Pancreas (tissue), 10 donors: ENCODE results near the gene SLC13A2. TPM values are rescaled to one million over a fixed set of nuclear protein-coding genes. Genes with fewer than 3 reads are reported as not detected.
"Not testable (repeated sequence)": the region's sequence is repeated elsewhere in the genome, so short reads cannot be mapped to it uniquely, and the experiment has no call there.

Experiments used
- ATAC-seq, 4 donors: fragments of 200-7000 bp; cut with Tn5 transposase; one replicate each; pipeline versions ENCODE4 v1.8.0 to v1.9.1; 2020; ENCODE audit warnings: mild to moderate bottlenecking in 4 of 4, moderate library complexity in 4 of 4
- DNase-seq, 6 donors: peaks; one replicate each; pipeline ENCODE4 v3.0.0-alpha.2; 2020
- FAIRE-seq: peaks from 2 replicates; lab custom pipeline; 2012; peaks lifted over from hg19 to GRCh38; lab: Jason Lieb, UNC
- H3K27ac ChIP-seq, 4 donors: fragments of 200-600 bp; sonication (generic); 1 replicate in 3 of 4; 2 replicates in 1 of 4; pipeline versions ENCODE4 v1.5.0 to v1.8.0; 2020
- H3K27me3 ChIP-seq, 4 donors: fragments of 200-600 bp; one replicate each; pipeline ENCODE4 v1.8.0; 2021
- H3K36me3 ChIP-seq, 3 donors: fragments of 200-600 bp; sonication (generic) in 1 of 3; one replicate each; pipeline versions ENCODE4 v1.5.0 to v1.8.0; 2020 to 2021
- H3K4me1 ChIP-seq, 3 donors: fragments of 200-600 bp; one replicate each; pipeline ENCODE4 v1.8.0; 2021
- H3K4me3 ChIP-seq, 4 donors: fragments of 200-600 bp; sonication (generic) in 2 of 4; one replicate each; pipeline versions ENCODE4 v1.5.0 to v1.8.0; 2020 to 2021
- H3K9me3 ChIP-seq, 4 donors: fragments of 200-600 bp; one replicate each; pipeline ENCODE4 v1.8.0; 2021
- CTCF ChIP-seq, 4 donors: fragments of 200-600 bp; sonication (generic) in 3 of 4; IDR thresholded peaks; one replicate each; pipeline versions ENCODE4 v1.5.0 to v1.8.0; 2021; ENCODE audit warnings: antibody characterized with exemption in 4 of 4
- WGBS, 2 donors: extraction: QIAGEN DNeasy Blood & Tissue Kit; methylation state at CpG; one replicate each; pipeline ENCODE4 v1.1.7; 2013; 5-methylcytosine and 5-hydroxymethylcytosine counted together
- intact Hi-C, 3 donors: fragments of 100-400 bp; cut with DNase I; formaldehyde crosslinking; loops; one replicate each; pipeline versions ENCODE4 v1.11.1 to v1.14.2; 2022
- polyA plus RNA-seq, 2 donors: library from polyadenylated mRNA; stranded (reverse); fragments of 200-250 nt; gene quantifications; one replicate each; pipeline ENCODE4 v1.2.3, GENCODE V29; 2013
- total RNA-seq, 6 donors: library from RNA; stranded (reverse); fragmentation: NEBNext Ultra II Directional in 4 of 6; extraction: Animal tissue kit (Norgen Biotek cat#: 25700) in 4 of 6; gene quantifications; one replicate each; pipeline versions ENCODE4 v1.2.1 to v1.2.4, GENCODE V29; 2021 to 2023
- donor health status: healthy with polysubstance abuse.
- donor health status: DM: no; HTN: no; CAD: no; lungs with moderate emphysema.
- donor health status: DM: no; HTN: no; CAD: no.
- donor health status: control.
- donor health status: control.
- donor health status: Bipolar disorder and iron deficiency.
- donor health status: DM: yes; HTN: yes; CAD: no.
- donor health status: DM: no; HTN: no; CAD: no.
- donor health status: DM: no; HTN: no; CAD: no.
- donor health status: DM: yes; HTN: yes; CAD: no.

Gene SLC13A2
- total and polyA plus RNA-seq, 8 donors, result 0.04 to 0.42 (median 0.08) TPM; not detected in 4

DNA sequence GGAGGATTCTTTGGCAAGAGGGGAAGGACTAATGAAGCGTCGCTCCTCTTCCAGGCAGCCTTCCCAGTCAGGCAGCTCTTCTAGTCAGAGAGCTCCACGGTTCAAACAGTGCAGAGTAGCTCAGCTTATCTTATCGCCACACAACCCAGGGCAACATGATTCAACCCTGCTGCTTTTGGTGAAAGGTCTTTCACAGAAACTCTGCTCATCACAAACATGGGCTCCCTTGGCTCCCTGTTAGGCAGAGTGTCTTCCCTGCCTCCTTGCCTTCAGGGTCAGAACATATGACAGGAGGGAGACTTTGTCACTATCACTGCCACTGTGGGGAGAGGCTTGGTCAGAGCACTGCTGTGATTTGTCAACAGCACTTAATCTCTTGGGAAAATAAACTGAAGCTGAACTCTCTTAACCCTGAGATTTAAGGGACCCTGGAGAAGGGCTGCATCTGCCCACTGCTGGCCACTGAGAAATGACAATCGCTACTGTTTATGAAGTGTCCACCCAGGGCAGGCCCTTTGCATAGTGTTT lies 6.9 kb upstream of the SLC13A2 start:
- FAIRE-seq (no peak), DNase-seq (peak in 1 of 6 donors; percentile 6)

DNA sequence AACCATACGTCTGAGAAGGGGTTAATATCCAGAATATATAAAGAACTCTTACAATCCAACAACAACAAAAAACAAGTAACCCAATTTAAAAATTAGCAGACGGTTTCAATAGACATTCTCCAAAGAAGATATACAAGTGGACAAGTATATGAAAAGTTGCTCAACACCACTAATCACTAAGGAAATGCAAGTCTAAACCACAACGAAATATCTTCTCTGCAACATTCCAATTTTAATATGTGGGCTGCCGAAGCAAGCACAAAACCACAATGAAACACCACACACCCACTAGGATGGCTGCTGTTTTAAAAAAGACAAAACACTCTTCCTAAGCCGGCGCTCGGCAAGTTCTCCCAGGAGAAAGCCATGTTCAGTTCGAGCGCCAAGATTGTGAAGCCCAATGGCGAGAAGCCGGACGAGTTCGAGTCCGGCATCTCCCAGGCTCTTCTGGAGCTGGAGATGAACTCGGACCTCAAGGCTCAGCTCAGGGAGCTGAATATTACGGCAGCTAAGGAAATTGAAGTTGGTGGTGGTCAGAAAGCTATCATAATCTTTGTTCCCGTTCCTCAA lies 5.9 kb upstream of the SLC13A2 start:
- Histone ChIP-seq H3K9me3 (no peaks in the 10 kb centered on the region), H3K4me3 (no peak overlapping the region), H3K36me3 (no peaks in the 10 kb centered on the region), H3K4me1 (no peaks in the 10 kb centered on the region), H3K27me3 (no peaks in the 10 kb centered on the region), H3K27ac (no peak overlapping the region)
- intact Hi-C loops, result no loop called here
- 78 to 89% methylated on average over 17 of the region's 17 CpGs for WGBS, 2 donors
- FAIRE-seq (no peak), ATAC-seq (peak in 1 of 4 donors; percentile 15), DNase-seq (no peak)
- TF ChIP-seq CTCF (IDR thresholded peaks at IDR 0.05), result no peak

More for the DNA sequence above, 6.9 kb upstream of the SLC13A2 start:
- Histone ChIP-seq H3K27me3 (no peaks in the 10 kb centered on the region), H3K4me1 (no peaks in the 10 kb centered on the region), H3K27ac (no peak overlapping the region), H3K4me3 (no peak overlapping the region), H3K9me3 (no peaks in the 10 kb centered on the region), H3K36me3 (no peaks in the 10 kb centered on the region)
- WGBS, 2 donors, result 32 to 35% methylated on average over 5 of the region's 5 CpGs
- TF ChIP-seq CTCF (IDR thresholded peaks at IDR 0.05), result no peak
- ATAC-seq, result no peak
- intact Hi-C loops, result no loop called here

DNA sequence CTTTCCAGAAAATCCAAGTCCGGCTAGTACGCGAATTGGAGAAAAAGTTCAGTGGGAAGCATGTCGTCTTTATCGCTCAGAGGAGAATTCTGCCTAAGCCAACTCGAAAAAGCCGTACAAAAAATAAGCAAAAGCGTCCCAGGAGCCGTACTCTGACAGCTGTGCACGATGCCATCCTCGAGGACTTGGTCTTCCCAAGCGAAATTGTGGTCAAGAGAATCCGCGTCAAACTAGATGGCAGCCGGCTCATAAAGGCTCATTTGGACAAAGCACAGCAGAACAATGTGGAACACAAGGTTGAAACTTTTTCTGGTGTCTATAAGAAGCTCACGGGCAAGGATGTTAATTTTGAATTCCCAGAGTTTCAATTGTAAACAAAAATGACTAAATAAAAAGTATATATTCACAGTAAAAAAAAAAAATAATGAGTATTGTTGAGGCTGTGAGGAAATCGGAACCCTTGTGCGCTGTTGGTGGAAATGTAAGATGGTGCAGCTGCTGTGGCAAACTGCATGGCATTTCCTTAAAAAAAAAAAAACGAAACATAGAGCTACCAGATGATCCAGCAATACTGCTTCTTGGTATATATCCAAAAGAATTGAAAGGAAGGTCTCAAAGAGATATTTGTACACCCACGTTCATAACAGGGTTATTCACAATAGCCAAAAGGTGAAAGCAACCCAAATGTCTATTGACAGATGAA lies 5.3 kb upstream of the SLC13A2 start:
- H3K36me3 ChIP-seq, H3K4me3 ChIP-seq, H3K9me3 ChIP-seq, H3K4me1 ChIP-seq, FAIRE-seq, H3K27me3 ChIP-seq, H3K27ac ChIP-seq, ATAC-seq, intact Hi-C loops: not testable (repeated sequence)
- 82 to 92% methylated on average over 15 to 20 of the region's 20 CpGs for WGBS, 2 donors
- peak in 1 of 6 donors; percentile 10 for DNase-seq

GRCh38 chr17:28468781-28469180 lies 4.7 kb upstream of the SLC13A2 start:
- Histone ChIP-seq H3K4me3 (no peak overlapping the region), H3K27me3 (no peaks in the 10 kb centered on the region), H3K4me1 (no peaks in the 10 kb centered on the region), H3K36me3 (no peaks in the 10 kb centered on the region), H3K27ac (no peak overlapping the region), H3K9me3 (no peaks in the 10 kb centered on the region)
- TF ChIP-seq CTCF (IDR thresholded peaks at IDR 0.05), result no peak
- FAIRE-seq, result no peak
- ATAC-seq, result peak in 1 of 4 donors; percentile 17
- DNase-seq, result no peak
- intact Hi-C loops, result no loop called here

DNA sequence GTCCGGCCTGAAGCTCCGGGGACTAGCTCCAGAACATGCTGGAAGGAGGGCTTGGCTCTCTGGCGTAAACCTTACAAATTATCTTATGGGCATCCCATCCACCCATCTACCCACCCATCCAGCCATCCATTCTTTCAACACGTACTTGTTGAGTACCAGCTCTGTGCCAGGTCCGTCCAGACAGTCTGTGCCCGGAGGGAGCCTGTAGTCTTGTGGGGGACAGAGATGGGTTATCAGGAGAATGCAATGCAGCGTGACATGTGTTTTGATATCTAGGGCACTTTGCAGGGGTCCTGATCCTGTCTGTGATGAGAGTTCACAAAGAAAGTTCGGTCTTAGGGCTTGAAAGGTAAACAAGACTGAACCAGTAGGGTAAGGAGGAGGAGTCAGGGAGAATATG lies 4.1 kb upstream of the SLC13A2 start:
- intact Hi-C loops, result no loop called here
- Histone ChIP-seq H3K36me3 (no peaks in the 10 kb centered on the region), H3K4me1 (no peaks in the 10 kb centered on the region), H3K27me3 (no peaks in the 10 kb centered on the region), H3K27ac (no peak overlapping the region), H3K9me3 (no peaks in the 10 kb centered on the region), H3K4me3 (no peak overlapping the region)
- DNase-seq (peak in 1 of 6 donors; percentile 18), FAIRE-seq (no peak), ATAC-seq (no peak)
- no peak for TF ChIP-seq CTCF (IDR thresholded peaks at IDR 0.05)
- WGBS, 2 donors, result 86 to 91% methylated on average over 8 of the region's 8 CpGs
